Retinal pigment epithelial cell (primary cell): Measurements from ENCODE around the gene MISP.
A peak's percentile ranks its signal among the peaks of the same experiment; 100 is the strongest.

Source experiments
- DNase-seq: peaks from one replicate; pipeline ENCODE4 v3.0.0-alpha.2; 2010; ENCODE audit warnings: low read depth
- H3K4me3 ChIP-seq: 2 replicates; pipeline ENCODE4 v1.5.1; 2011; ENCODE audit warnings: mild to moderate bottlenecking, low read length, control low read depth, moderate library complexity
- CTCF ChIP-seq: conservative IDR thresholded peaks from 2 replicates; pipeline ENCODE4 v1.5.1; 2011; ENCODE audit warnings: low read depth, low read length, control low read depth, inconsistent platforms

MISP gene

DNA sequence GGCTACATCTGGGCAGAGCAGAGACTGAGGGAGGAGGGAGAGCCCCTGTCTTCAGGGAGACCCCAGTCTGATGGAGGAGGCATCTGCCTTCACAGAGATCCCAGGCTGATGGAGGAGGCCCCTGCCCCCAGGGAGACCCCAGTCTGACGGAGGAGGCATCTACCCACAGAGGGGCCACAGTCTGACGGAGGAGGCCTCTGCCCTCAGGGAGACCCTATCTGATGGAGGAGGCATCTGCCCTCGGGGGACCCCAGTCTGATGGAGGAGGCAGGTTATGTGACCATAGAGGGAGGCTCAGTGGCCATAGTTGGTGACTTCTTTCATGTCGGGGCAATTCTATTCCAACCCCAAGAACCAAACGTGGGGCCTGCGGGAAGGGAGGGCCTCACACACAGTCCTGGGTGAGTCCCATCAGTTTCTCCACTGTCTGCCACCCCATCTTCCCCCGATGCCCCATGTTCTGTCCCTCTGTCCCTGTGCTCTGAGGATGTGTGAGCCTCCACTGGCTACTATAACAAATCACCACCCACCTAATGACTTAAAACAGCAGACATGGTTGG, 14.3 kb downstream of the MISP start:
- no peak for DNase-seq
- no peak overlapping the region for H3K4me3 ChIP-seq
- no peak for TF ChIP-seq CTCF

- TF ChIP-seq CTCF = no peak
- peak; percentile 87 for DNase-seq
- no peak overlapping the region for H3K4me3 ChIP-seq
Measured at GRCh38 chr19:768424-768823, 17.5 kb downstream of the MISP start.

DNA sequence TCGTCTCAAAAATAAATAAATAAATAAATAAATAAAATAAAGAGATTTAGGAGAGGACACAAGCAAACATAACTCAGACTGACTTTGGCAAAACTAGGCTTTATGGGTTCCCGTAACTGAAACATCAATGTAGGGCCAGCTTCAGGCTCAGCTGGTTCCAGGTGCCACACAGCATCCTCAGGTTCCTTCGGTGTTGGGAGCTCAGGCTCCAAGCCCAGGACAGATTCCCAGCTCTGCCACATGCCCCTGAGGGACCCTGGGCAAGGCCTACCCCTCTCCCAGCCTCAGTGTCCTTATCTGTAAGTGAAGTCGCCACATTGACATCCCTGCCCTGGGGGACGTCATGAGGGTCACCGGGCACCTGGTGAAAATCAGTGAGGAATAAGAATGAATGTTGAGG, 18.7 kb downstream of the MISP start:
- TF ChIP-seq CTCF = no peak
- no peak for DNase-seq
- no peak overlapping the region for H3K4me3 ChIP-seq

DNA sequence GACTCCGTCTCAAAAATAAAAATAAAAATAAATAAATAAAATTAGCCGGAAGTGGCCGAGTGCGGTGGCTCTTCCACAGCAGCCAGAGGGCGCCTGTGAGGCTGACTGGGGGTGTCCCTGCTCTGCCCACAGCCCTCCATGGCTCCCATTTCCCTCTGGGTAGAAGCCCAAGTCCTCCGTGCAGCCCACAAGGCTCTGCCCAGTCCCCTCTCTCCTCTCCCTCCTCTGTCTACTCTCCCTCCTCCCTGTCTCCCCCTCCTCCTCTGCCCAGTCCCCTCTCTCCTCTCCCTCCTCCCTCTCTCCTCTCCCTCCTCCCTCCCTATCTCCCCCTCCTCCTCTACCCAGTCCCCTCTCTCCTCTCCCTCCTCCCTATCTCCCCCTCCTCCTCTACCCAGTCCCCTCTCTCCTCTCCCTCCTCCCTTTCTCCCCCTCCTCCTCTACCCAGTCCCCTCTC, 20.4 kb downstream of the MISP start:
- peak; percentile 70 for TF ChIP-seq CTCF
- H3K4me3 ChIP-seq = no peak overlapping the region
- DNase-seq = no peak

DNA sequence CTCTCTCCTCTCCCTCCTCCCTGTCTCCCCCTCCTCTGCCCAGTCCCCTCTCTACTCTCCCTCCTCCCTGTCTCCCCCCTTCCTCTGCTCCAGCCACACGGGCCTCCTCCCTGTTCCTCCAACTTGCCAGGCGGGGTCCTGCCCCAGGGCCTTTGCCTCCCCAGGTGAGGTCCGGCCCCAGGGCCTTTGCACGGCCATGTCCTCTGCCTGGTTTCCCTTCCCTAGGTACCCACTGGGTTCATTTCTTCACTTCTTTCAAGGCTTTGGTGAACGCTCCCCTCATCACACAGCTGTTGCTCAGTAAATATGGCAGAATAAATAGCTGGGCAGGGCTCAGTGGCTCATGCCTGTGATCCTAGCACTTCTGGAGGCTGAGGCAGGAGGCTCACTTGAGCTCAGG, 21.2 kb downstream of the MISP start:
- DNase-seq = no peak
- H3K4me3 ChIP-seq = no peak overlapping the region
- TF ChIP-seq CTCF = no peak

DNA sequence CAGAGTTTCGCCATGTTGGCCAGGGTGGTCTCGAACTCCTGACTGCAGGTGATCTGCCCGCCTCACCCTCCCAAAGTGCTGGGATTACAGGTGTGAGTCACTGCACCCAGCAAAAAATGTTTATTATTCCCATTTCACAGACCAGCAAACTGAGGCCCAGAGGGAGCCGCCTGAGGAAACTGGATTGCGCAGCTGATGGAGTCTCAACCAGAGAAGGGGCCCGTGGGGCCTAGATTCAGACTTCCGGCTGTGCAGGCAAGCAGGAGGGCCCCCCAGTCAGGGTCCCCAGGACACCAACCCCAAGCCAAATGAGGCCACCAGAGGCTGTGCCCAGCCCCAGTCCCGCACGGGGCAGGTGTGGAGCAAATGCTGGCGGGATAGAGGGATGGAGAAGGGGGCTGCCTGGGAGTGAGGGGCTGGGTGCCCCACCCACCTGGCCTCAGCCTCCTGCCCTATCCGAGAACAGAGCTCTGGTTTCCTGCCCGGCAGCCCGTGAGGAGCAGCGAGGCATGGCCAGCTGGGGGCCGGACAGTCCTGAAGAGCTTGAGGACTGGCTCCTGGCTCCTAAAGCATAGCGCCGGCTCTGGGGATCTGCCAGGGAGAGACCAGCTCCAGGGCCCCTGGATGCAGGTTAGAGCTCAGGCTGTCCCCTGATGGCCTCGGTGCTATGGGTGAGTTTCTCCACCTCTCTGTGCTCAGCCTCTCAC, 22.0 kb downstream of the MISP start:
- no peak overlapping the region for H3K4me3 ChIP-seq
- TF ChIP-seq CTCF = no peak
- no peak for DNase-seq

- DNase-seq = no peak
- TF ChIP-seq CTCF = no peak
Measured at GRCh38 chr19:776549-776948, 25.6 kb downstream of the MISP start.

More at GRCh38 chr19:776549-776948, 25.6 kb downstream of the MISP start:
- H3K4me3 ChIP-seq = no peak overlapping the region
